ENCODE measurements around the gene MRPL55.

Gene MRPL55

DNA sequence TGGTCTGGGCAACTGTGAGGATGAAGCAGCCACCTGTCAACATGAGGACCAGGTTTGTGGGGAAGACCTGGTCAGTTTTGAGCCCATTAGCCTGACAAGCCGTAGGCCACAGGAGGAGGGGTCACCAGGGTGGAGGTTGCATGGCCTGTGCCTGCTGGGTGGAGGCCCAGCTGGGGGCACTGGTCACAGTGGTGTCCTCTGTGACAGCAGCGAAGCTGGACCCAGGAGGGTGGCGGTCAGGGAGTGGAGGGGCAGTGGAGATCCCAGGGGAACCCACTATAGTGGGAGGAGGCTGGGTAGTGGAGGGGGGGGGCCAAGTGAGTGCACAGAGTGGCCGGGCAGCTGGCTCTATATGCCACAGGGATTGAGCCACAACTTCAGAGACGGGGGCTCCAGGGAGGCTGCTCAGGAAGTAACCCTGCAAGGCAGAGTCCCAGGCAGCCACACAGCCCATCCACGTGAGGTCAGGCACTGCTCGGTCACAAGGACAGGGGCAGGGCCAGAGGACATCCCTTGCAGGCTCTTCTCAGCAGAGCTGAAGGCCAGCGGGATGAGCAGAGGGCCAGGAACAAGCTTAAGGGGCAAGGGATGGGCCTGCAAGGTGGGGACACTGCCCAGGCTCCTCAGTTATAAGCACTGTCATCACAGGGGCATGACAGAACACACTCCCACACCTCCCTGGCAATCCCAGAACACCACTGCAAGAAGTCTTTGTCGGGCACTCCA, 3.7 kb downstream of the MRPL55 start:
- TF ChIP-seq, protein P1, sequence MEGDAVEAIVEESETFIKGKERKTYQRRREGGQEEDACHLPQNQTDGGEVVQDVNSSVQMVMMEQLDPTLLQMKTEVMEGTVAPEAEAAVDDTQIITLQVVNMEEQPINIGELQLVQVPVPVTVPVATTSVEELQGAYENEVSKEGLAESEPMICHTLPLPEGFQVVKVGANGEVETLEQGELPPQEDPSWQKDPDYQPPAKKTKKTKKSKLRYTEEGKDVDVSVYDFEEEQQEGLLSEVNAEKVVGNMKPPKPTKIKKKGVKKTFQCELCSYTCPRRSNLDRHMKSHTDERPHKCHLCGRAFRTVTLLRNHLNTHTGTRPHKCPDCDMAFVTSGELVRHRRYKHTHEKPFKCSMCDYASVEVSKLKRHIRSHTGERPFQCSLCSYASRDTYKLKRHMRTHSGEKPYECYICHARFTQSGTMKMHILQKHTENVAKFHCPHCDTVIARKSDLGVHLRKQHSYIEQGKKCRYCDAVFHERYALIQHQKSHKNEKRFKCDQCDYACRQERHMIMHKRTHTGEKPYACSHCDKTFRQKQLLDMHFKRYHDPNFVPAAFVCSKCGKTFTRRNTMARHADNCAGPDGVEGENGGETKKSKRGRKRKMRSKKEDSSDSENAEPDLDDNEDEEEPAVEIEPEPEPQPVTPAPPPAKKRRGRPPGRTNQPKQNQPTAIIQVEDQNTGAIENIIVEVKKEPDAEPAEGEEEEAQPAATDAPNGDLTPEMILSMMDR (conservative IDR thresholded peaks at IDR 0.05; ENCODE audit: low read depth) = no peak
- DNase-seq (ENCODE audit: low spot score) = no peak
- POLR2A ChIA-PET (ENCODE audit: low non-redundant PET) = interaction anchor here (0.5 kb wide), 1 partner anchor 353 kb away, joined by 3 read pairs; no protein-coding TSS in a partner anchor
- H3K27ac ChIP-seq = peak overlapping the region; percentile 84
- CTCF ChIA-PET = interaction anchor here (1.3 kb wide), 1 partner anchor 25 kb away, joined by 3 read pairs; no protein-coding TSS in a partner anchor

DNA sequence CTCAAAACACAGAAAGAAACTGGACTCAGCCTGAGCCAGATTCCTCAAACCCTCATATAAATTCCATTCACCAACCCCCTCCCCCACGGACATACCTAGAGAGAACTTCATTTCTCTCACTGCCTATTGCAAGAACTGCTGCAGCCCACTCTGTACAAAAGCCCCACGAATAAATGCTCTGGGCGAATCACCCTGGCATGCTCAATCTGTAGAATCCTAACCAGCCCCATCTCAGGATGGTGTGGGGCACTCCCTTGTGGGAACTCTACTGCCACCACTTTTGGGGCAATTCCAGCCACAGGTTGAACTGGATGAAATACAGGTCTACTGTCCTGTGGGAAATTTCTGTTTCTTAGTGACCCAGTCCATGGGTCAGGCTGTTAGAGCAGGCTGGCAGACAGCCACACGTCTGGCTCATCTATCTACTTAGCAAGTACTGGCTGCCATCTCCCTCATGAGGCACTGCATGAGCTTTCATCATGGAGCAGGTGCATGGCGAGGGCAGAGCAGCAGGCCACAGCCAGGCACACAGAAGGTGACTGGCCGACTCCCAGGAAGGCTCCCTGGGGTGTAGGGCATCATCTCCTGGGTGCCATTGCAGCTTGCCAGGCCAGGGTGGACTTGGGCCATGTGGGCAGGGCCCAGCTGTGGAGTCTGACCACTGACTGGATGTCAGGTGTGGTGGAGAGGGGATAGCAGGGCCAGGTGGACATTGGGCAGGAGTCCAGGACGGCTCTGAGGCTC, 4.4 kb downstream of the MRPL55 start:
- H3K27ac ChIP-seq = peak overlapping the region; percentile 84
- TF ChIP-seq, protein P1 (conservative IDR thresholded peaks at IDR 0.05; ENCODE audit: low read depth) = no peak
- ChIA-PET POLR2A (ENCODE audit: low non-redundant PET) (no interaction called here), CTCF (interaction anchor here (1.3 kb wide), 1 partner anchor 26 kb away, joined by 3 read pairs; no protein-coding TSS in a partner anchor)
- no peak for DNase-seq (ENCODE audit: low spot score)

DNA sequence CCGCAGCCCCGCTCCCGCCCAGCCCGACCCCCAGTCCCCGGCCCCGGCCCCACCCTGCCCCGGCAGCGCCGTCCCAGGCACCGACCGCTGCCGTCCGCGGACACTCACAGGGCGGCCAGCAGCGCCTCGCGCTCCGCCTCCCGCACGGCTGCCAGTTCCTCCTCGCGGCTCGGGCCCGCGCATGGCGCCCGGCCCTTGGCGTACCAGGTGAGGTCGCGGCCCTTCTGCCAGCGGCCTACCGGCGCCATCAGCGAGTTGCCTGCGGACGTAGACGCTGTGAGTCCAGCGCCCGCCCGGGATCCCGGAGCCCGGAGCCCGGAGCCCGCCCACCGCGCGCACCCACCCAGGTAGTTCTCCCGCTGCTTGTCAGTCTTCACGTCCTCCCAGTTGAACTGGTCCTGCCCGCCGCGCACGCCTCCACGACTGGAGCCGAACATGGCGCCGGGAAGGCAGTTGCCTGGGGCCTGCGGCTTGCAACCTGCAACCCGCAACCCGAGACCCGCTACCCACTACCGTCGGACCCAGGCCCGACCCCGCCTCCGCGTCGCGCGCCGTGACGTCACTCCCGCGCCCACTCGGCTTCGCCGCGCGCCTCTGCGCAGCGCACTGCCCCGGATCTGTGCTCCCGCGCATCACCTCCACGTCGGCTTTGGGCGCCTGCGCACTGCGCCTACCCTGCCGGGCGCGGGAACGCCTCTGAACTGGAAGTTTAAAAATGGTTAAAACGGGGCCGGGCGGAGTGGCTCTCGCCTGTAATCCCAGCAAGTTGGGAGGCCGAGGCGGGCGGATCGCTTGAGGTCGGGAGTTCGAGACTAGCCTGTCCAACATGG, 6.1 kb downstream of the MRPL55 start, which contains the start of gene C1orf35:
Gene C1orf35, minus strand, starts transcription at position 535 of the 830 bp plus-strand sequence. Its CDS starts 98 bp downstream, at position 437.
- peak; percentile 94 for DNase-seq (ENCODE audit: low spot score)
- CTCF ChIA-PET = interaction anchor here (0.6 kb wide), 1 partner anchor 386 kb away, joined by 3 read pairs; no protein-coding TSS in a partner anchor
- TF ChIP-seq, protein P1 (conservative IDR thresholded peaks at IDR 0.05; ENCODE audit: low read depth) = no peak
- peak within 1 kb of the TSS; percentile 84 for H3K27ac ChIP-seq
- POLR2A ChIA-PET (ENCODE audit: low non-redundant PET) = no interaction called here

DNA sequence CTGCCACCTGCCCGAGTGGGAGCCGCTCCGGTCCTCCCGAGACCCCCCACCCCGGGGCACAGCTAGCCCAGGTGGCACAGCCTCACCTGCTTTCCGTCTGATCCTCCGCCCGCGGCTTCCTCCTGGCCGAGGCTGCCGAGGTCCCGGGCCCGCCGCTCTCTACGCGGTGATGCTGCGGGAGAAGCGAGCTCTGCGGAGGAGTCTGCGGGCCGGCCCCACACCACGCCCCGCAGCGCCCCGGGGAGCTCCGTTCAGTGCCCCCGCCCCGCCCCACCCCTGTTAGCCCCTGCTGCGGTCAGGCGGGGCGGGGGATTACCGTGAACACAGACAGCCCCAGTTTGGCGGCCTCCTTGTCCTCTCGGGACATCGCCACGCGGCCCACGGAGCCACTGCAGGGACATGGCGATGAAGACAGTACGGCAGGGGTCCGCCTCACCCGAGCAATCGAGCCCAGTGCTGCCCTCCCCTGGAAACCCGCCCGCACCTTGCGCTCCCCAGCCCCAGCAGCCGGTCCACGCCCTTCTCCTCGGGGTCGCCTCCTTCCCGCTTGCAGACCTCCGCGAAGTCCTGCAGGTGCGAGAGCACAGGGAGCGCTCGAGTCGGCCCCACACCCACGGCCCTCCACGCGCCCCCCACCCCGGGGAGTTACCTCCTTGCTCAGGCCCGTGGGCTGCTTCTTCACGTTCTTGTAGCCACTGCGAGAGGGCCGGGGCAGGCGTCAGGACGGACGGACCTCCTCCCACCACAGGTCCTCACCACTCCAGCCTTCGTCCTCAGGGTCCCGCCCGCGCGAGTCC, 6.9 kb downstream of the MRPL55 start:
- TF ChIP-seq, protein P1 (conservative IDR thresholded peaks at IDR 0.05; ENCODE audit: low read depth) = no peak; the same call in 1 of the 2 replicates
- ChIA-PET CTCF (interaction anchor here (0.6 to 1.4 kb wide), 3 partner anchors 11 to 103 kb away, joined by 3 to 9 read pairs (median 6); no protein-coding TSS in a partner anchor), POLR2A (ENCODE audit: low non-redundant PET) (no interaction called here)
- no peak for DNase-seq (ENCODE audit: low spot score)
- peak overlapping the region; percentile 84 for H3K27ac ChIP-seq

DNA sequence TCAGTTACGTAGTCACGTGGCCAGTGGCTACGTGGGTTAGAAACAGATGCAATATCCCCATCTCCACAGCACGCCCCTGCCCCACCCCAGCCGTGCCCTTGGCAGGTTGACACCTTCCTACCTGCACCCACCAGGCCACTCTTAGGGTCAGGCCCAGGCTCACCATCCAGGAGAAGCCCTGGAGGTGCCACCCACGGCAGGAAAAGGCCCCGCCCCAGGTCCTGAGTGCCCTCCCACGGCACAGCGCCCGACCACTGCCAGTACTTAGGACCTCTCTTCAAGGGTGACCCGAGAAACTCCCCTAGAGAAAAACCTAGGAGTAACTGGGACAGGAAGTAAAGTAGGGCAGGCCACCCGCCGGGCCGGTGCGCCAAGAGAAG, 7.5 kb downstream of the MRPL55 start:
- CTCF ChIA-PET = interaction anchor here (0.8 to 1.4 kb wide), 2 partner anchors 10 to 102 kb away, joined by 3 to 9 read pairs; no protein-coding TSS in a partner anchor
- TF ChIP-seq, protein P1 (conservative IDR thresholded peaks at IDR 0.05; ENCODE audit: low read depth) = no peak
- DNase-seq (ENCODE audit: low spot score) = no peak
- POLR2A ChIA-PET (ENCODE audit: low non-redundant PET) = no interaction called here
- peak overlapping the region; percentile 84 for H3K27ac ChIP-seq
